Smooth muscle cell (in vitro differentiated cells): ENCODE results near the gene SLC16A3. TPM values are rescaled to one million over a fixed set of nuclear protein-coding genes. Genes with fewer than 3 reads are reported as not detected.
A peak's percentile ranks its signal among the peaks of the same experiment; 100 is the strongest.
"Not testable (repeated sequence)": the region's sequence is repeated elsewhere in the genome, so short reads cannot be mapped to it uniquely, and the experiment has no call there.

Experiments used
- DNase-seq: peaks from one replicate; lab custom pipeline; 2025; ENCODE audit not compliant: unreplicated experiment; lab: John Stamatoyannopoulos, UW
- H2AFZ ChIP-seq: fragments of 200-600 bp; sonication (generic); 2 replicates; pipeline ENCODE4 v1.6.0; 2016; ENCODE audit warnings: antibody characterized with exemption, low read depth, mild to moderate bottlenecking
- H3F3A ChIP-seq: fragments of 200-600 bp; sonication (generic); 2 replicates; pipeline ENCODE4 v1.6.0; 2017; ENCODE audit warnings: antibody characterized with exemption, low read depth
- H3K27ac ChIP-seq: fragments of 200-600 bp; sonication (generic); 2 replicates; pipeline ENCODE4 v1.5.1; 2016; ENCODE audit warnings: low read depth, mild to moderate bottlenecking
- H3K27me3 ChIP-seq: fragments of 200-600 bp; sonication (generic); 2 replicates; pipeline ENCODE4 v1.6.1; 2016; ENCODE audit warnings: low read depth, mild to moderate bottlenecking
- H3K36me3 ChIP-seq: fragments of 200-600 bp; sonication (generic); 2 replicates; pipeline ENCODE4 v1.5.1; 2016; ENCODE audit warnings: low read depth
- H3K4me1 ChIP-seq: fragments of 200-600 bp; sonication (generic); 2 replicates; pipeline ENCODE4 v1.5.1; 2016; ENCODE audit warnings: low read depth
- H3K4me2 ChIP-seq: fragments of 200-600 bp; sonication (generic); 2 replicates; pipeline ENCODE4 v1.6.0; 2016; ENCODE audit warnings: mild to moderate bottlenecking
- H3K4me3 ChIP-seq: fragments of 200-600 bp; sonication (generic); 2 replicates; pipeline ENCODE4 v1.5.1; 2016; ENCODE audit warnings: mild to moderate bottlenecking
- H3K79me2 ChIP-seq: fragments of 200-600 bp; sonication (generic); 2 replicates; pipeline ENCODE4 v1.6.0; 2016; ENCODE audit warnings: low read depth, mild to moderate bottlenecking
- H3K9ac ChIP-seq: fragments of 200-600 bp; sonication (generic); 2 replicates; pipeline ENCODE4 v1.6.0; 2016; ENCODE audit warnings: low read depth
- H3K9me3 ChIP-seq: fragments of 200-600 bp; sonication (generic); replicated peaks from 2 replicates; pipeline ENCODE4 v1.5.1; 2016; ENCODE audit warnings: low read depth
- H4K20me1 ChIP-seq: fragments of 200-600 bp; sonication (generic); 2 replicates; pipeline ENCODE4 v1.6.0; 2016; ENCODE audit warnings: low read depth
- WGBS: methylation state at CpG from one replicate; pipeline ENCODE4 v1.1.7; 2016; ENCODE audit warnings: low lambda C conversion rate; 5-methylcytosine and 5-hydroxymethylcytosine counted together
- polyA plus RNA-seq: library from polyadenylated mRNA; unstranded; fragments of >200 nt; fragmentation: Nextera tagmentation; extraction: Ambion mirVana; gene quantifications from 2 replicates; pipeline ENCODE4 v1.2.1, GENCODE V29; 2016
- total RNA-seq: library from RNA; depleted of rRNA; stranded (reverse); fragments of >200 nt; gene quantifications from 2 replicates; pipeline ENCODE4 v1.2.3, GENCODE V29; 2014
- TF ChIP-seq, protein P1 (sequence below): fragments of 200-600 bp; sonication (generic); IDR thresholded peaks from 2 replicates; pipeline ENCODE4 v1.5.1; 2017; ENCODE audit warnings: borderline replicate concordance, mild to moderate bottlenecking, antibody characterized with exemption; ENCODE audit not compliant: insufficient read depth, poor library complexity, severe bottlenecking

The SLC16A3 gene
- total and polyA plus RNA-seq, 2 experiments from 2014 or later = 83.3 to 180 TPM

- Histone ChIP-seq H3K4me1 (no peaks in the 10 kb centered on the region), H3K9ac (no peak overlapping the region), H4K20me1 (peaks cover 26% of the 10 kb centered on the region), H2AFZ (no peak overlapping the region), H3K27me3 (no peaks in the 10 kb centered on the region), H3K4me3 (no peak overlapping the region), H3K4me2 (no peak overlapping the region), H3K9me3 (no peaks in the 10 kb centered on the region), H3K27ac (no peak overlapping the region), H3K36me3 (no peaks in the 10 kb centered on the region), H3K79me2 (peaks cover under 1% of the 10 kb centered on the region), H3F3A (peaks cover 7% of the 10 kb centered on the region)
- 92% methylated on average over 15 of the region's 19 CpGs for WGBS
- TF ChIP-seq, protein P1, sequence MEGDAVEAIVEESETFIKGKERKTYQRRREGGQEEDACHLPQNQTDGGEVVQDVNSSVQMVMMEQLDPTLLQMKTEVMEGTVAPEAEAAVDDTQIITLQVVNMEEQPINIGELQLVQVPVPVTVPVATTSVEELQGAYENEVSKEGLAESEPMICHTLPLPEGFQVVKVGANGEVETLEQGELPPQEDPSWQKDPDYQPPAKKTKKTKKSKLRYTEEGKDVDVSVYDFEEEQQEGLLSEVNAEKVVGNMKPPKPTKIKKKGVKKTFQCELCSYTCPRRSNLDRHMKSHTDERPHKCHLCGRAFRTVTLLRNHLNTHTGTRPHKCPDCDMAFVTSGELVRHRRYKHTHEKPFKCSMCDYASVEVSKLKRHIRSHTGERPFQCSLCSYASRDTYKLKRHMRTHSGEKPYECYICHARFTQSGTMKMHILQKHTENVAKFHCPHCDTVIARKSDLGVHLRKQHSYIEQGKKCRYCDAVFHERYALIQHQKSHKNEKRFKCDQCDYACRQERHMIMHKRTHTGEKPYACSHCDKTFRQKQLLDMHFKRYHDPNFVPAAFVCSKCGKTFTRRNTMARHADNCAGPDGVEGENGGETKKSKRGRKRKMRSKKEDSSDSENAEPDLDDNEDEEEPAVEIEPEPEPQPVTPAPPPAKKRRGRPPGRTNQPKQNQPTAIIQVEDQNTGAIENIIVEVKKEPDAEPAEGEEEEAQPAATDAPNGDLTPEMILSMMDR = no peak
- DNase-seq = no peak
Measured at GRCh38 chr17:82203920-82204319, 24.9 kb upstream of the SLC16A3 start.

DNA sequence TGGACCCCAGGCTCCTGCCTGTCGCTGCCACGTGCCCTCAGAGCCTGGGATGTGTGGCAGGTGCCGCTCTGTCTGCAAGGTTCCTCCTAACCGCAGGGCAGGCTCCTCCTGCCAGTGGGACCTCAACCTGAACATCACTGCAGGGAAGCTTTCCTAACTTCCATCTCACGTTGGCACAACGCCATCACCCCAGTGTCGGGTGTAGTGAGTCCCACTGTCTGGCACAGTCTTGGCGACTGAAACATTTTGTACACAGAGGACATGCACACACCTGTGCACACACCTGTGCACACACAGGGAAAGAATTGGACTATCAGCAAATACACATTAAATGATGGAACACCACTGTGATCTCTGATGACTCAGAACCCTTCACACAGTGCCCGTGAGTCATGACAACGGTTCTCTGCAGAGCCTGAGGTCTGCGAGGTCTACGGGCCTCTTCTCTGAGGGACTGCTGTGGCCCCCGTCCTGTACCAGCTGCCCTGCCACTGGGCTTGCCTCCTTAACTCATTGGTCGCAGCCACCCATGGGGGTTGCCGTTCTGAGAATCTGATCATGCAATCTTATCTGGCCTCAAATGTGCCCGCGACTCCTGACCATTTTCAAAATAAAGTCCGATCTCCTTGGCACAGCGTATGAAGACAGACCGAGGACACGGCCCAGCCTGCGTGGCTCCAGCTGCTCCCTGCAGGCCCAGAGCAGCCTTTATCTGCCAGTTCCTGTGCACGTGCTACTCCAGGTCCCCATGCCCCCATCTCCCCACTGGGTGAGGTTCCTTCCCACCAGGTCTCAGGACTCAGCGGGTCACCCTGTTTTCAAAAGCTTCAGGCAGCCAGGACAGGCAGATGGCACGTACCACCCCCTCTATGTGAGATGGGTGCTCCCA, 23.8 kb upstream of the SLC16A3 start:
- Histone ChIP-seq H3K4me1 (no peaks in the 10 kb centered on the region), H3K4me3 (no peak overlapping the region), H3F3A (peaks cover 7% of the 10 kb centered on the region), H4K20me1 (peaks cover 26% of the 10 kb centered on the region), H3K27me3 (no peaks in the 10 kb centered on the region), H3K4me2 (peak overlapping the region; percentile 18), H3K9me3 (no peaks in the 10 kb centered on the region), H3K9ac (no peak overlapping the region), H3K79me2 (peaks cover 6% of the 10 kb centered on the region), H3K36me3 (no peaks in the 10 kb centered on the region), H2AFZ (no peak overlapping the region), H3K27ac (peak overlapping the region; percentile 67)
- TF ChIP-seq, protein P1 = no peak
- 74% methylated on average over 25 of the region's 25 CpGs for WGBS
- DNase-seq = no peak

DNA sequence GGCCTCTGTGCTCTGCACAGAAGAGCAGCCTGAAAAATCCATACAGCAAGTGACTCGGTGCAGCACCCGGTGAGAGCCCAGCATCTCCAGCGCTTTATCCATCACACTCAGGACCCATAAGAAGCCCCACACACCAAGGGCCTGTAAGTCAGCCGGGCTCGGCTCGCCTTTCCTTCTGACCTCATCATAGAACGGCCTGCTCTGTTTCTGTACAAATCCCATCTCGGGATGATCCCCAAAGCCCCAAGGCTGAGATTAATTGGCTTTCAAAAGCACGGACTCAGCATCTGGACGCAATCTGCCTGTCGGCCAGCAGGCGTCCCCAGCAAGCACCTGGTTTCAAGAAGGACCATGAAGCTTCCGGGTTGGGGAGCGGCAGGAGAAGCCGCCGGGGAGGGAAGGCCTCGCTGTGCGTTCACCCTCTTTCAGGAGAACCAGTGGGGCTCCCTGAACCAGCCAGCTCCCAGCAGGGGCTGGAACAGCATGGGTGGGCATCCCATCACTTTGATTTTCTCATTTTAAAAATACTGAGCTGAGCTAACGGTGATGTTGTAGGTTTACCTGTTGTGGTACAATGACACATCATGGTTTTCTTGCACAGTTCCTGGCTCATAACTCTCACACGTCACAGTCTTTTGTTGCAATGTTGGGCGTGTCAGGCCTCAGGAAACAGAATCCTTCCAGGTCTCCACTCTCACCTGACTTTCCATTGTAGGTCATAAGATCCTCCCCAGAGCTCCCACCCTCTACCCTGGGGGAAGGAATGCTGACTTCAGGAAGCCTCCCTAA, 22.9 kb upstream of the SLC16A3 start:
- Histone ChIP-seq H3K9me3 (no peaks in the 10 kb centered on the region), H3K4me2 (peak overlapping the region; percentile 32), H3K4me1 (no peaks in the 10 kb centered on the region), H3K79me2 (peaks cover 6% of the 10 kb centered on the region), H3K36me3 (no peaks in the 10 kb centered on the region), H2AFZ (no peak overlapping the region), H3K4me3 (no peak overlapping the region), H3K27me3 (no peaks in the 10 kb centered on the region), H4K20me1 (peaks cover 26% of the 10 kb centered on the region), H3K27ac (peak overlapping the region; percentile 67), H3K9ac (no peak overlapping the region), H3F3A (peaks cover 7% of the 10 kb centered on the region)
- DNase-seq = peak; percentile 47
- TF ChIP-seq, protein P1 = peak; percentile 85
- 21% methylated on average over 21 of the region's 21 CpGs for WGBS

DNA sequence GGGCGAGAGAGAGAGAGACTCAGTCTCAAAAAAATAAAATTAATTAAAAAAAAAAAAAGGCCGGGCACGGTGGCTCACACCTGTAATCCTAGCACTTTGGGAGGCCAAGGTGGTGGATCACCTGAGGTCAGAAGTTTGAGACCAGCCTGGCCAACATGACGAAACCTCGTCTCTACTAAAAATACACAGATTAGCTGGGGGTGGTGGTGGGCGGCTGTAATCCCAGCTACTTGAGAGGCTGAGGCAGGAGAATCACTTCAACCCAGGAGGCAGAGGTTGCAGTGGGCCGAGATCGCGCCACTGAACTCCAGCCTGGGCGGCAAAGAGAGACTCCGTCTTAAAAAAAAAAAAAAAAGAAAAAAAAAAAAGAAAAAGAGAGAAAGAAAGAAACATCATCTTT, 18.2 kb upstream of the SLC16A3 start:
- not testable (repeated sequence) for H3K36me3 ChIP-seq, H3K27me3 ChIP-seq, H3K9me3 ChIP-seq, H3K9ac ChIP-seq, H3K4me1 ChIP-seq, H3K4me3 ChIP-seq, H3K4me2 ChIP-seq, H3K27ac ChIP-seq, DNase-seq, H3F3A ChIP-seq, H4K20me1 ChIP-seq, H2AFZ ChIP-seq
- 88% methylated on average over 11 of the region's 11 CpGs for WGBS
- peaks cover 18% of the 10 kb centered on the region for H3K79me2 ChIP-seq
